BE2C (cell line): ENCODE results near the gene C20orf141.

Source experiments
- DNase-seq: peaks from one replicate; pipeline ENCODE4 v3.0.0-alpha.2; 2020
- H3K27me3 ChIP-seq: fragments of 250-450 bp; sonication (Bioruptor Pico); 2 replicates; pipeline ENCODE4 v1.5.1; 2020; ENCODE audit warnings: mild to moderate bottlenecking
- H3K36me3 ChIP-seq: fragments of 250-450 bp; sonication (Bioruptor Pico); 2 replicates; pipeline ENCODE4 v1.5.1; 2020; ENCODE audit warnings: mild to moderate bottlenecking
- H3K4me1 ChIP-seq: fragments of 250-450 bp; sonication (Bioruptor Pico); 2 replicates; pipeline ENCODE4 v1.5.1; 2020
- H3K4me3 ChIP-seq: 2 replicates; pipeline ENCODE4 v1.5.1; 2011; ENCODE audit warnings: low read depth, low read length
- H3K9me3 ChIP-seq: fragments of 250-450 bp; sonication (Bioruptor Pico); 2 replicates; pipeline ENCODE4 v1.5.1; 2020
- CTCF ChIP-seq: IDR thresholded peaks from 2 replicates; pipeline ENCODE4 v1.5.1; 2012; ENCODE audit warnings: mild to moderate bottlenecking, low read depth, low read length

Gene C20orf141

GRCh38 chr20:2865101-2865500, 50.3 kb downstream of the C20orf141 start:
- H3K36me3 ChIP-seq = no peaks in the 10 kb centered on the region
- no peak for TF ChIP-seq CTCF
- no peak for DNase-seq
- no peaks in the 10 kb centered on the region for H3K4me1 ChIP-seq
- no peaks in the 10 kb centered on the region for H3K9me3 ChIP-seq
- H3K27me3 ChIP-seq = no peaks in the 10 kb centered on the region
- no peak overlapping the region for H3K4me3 ChIP-seq
